WERI-Rb-1 (cell line): ENCODE measurements around the gene SAP30L.

Experiments used
- DNase-seq: peaks from one replicate; pipeline ENCODE4 v3.0.0-alpha.2; 2020
- H3K27ac ChIP-seq: fragments of 250-450 bp; sonication (Bioruptor Pico); 2 replicates; pipeline ENCODE4 v1.5.1; 2020; ENCODE audit warnings: mild to moderate bottlenecking, moderate library complexity
- H3K27me3 ChIP-seq: fragments of 250-450 bp; sonication (Bioruptor Pico); 2 replicates; pipeline ENCODE4 v1.5.1; 2021; ENCODE audit warnings: mild to moderate bottlenecking, low read depth, moderate library complexity; ENCODE audit not compliant: insufficient read depth, severe bottlenecking
- H3K36me3 ChIP-seq: fragments of 250-450 bp; sonication (Bioruptor Pico); 2 replicates; pipeline ENCODE4 v1.5.1; 2020; ENCODE audit warnings: mild to moderate bottlenecking, moderate library complexity
- H3K4me3 ChIP-seq: 2 replicates; pipeline ENCODE4 v1.5.1; 2011; ENCODE audit warnings: low read depth, mild to moderate bottlenecking, control low read depth, low read length
- H3K9me3 ChIP-seq: fragments of 250-450 bp; sonication (Bioruptor Pico); 2 replicates; pipeline ENCODE4 v1.5.1; 2021; ENCODE audit warnings: mild to moderate bottlenecking, moderate library complexity; ENCODE audit not compliant: severe bottlenecking
- TF ChIP-seq, protein P1 (sequence below): IDR thresholded peaks from 2 replicates; pipeline ENCODE4 v1.5.1; 2011; ENCODE audit warnings: low read depth, mild to moderate bottlenecking, control low read depth, inconsistent platforms, low read length

Gene SAP30L, protein sequence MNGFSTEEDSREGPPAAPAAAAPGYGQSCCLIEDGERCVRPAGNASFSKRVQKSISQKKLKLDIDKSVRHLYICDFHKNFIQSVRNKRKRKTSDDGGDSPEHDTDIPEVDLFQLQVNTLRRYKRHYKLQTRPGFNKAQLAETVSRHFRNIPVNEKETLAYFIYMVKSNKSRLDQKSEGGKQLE

DNA sequence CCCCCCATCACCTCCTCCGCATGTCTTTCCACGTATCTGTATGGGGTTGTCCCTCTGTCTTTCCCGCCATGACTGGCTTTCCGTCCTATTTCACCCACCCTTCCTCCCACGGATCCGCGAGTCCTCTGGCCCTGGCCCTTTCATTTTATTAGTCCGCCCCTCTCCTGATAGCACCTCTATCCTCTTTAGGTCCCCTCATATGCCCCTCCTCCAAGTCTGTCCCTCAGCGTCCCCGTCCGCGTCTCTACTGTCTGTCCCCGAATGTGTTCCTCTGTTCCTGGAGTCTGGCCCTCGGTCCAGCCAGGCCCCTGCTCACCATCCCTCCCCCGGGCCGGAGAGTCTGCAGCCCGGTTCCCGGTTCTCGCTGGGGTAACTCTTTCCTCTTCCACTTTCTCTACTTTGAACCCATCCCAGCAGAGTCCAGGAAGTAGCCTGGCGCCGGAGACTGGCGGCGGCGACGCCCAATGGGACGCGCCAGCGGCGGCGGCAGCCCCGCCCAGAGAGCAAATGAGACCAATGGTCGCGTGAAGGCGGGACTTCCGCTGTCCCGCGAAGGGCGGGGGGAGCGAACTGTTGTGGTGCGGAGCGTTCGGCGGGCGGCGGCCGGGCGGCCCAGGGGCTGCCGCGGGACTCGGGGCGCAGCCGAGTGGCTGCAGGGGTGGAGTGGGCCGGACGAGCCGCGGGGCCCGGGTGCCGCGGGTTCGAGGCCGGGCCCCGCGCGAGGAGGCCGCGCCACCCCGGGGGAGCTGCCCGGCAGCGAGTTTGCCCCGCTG is at the start of gene SAP30L:
Gene SAP30L (plus strand): TSS at position 576 of the 773 bp plus-strand sequence. CDS start 608 bp downstream, outside the sequence.
- H3K36me3 ChIP-seq = peaks cover 11% of the 10 kb centered on the region
- H3K27ac ChIP-seq = peak within 1 kb of the TSS; percentile 65
- DNase-seq = peak; percentile 95
- peak within 1 kb of the TSS; percentile 80 for H3K4me3 ChIP-seq
- TF ChIP-seq, protein P1, sequence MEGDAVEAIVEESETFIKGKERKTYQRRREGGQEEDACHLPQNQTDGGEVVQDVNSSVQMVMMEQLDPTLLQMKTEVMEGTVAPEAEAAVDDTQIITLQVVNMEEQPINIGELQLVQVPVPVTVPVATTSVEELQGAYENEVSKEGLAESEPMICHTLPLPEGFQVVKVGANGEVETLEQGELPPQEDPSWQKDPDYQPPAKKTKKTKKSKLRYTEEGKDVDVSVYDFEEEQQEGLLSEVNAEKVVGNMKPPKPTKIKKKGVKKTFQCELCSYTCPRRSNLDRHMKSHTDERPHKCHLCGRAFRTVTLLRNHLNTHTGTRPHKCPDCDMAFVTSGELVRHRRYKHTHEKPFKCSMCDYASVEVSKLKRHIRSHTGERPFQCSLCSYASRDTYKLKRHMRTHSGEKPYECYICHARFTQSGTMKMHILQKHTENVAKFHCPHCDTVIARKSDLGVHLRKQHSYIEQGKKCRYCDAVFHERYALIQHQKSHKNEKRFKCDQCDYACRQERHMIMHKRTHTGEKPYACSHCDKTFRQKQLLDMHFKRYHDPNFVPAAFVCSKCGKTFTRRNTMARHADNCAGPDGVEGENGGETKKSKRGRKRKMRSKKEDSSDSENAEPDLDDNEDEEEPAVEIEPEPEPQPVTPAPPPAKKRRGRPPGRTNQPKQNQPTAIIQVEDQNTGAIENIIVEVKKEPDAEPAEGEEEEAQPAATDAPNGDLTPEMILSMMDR = no peak
- H3K27me3 ChIP-seq = no peaks in the 10 kb centered on the region
- no peaks in the 10 kb centered on the region for H3K9me3 ChIP-seq

DNA sequence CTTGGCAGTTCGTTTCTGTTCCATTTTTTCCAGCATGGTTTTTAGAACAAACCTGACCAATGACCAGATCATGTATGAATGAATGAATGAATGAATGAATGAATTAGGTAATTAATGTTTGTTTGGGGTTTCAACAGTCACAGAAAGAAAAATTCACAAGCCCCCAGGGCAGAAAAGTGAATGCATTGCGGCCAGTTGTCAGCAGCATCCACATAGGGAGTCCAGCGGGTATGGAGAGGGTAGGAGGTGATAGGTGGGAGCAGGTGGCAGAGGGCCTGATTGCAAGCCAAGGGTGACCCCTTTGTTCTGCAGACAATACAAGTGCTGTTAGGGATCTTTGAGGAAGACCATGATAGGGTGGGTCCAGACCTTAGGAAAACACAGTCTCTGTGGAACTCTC is 49.7 kb upstream of the SAP30L start:
- Histone ChIP-seq H3K4me3 (no peak overlapping the region), H3K9me3 (no peaks in the 10 kb centered on the region), H3K36me3 (no peaks in the 10 kb centered on the region), H3K27me3 (no peaks in the 10 kb centered on the region), H3K27ac (no peak overlapping the region)
- no peak for DNase-seq
- TF ChIP-seq, protein P1 = no peak

DNA sequence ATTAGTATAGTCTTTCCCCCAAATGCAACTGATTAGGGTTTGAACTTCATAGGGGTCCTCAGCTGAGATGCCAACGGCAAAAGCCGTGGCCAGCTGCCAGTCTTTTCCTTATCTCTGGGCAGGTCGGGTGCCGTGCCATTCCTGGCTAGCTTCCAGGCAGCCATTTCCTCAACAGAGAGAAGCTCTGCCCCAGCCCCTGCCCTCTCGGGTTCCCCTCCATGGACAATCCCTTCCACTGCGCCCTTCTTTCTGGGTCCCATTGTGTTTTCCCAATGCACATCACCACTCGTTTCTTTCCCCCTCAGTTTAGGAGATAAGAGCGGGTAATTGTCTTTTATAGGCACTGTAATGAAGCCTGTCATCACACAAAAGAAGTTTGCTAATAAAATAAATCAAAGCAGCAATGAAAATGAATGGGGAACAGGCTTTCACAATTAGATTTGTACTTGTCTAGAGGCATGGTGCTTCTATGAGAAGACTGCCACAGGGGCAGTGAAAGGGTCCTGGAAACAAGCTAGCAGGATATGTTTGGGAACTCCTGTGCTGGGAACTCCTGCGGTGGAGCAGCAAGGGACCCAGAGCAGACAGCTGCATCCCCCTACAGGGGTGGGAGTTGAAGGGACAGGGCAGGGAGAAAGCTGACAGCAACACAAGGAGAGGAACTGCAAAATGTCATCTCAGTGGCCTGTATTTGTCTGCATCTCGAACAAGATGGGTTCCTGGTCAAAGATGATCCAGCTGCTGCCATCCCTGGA is 48.0 kb upstream of the SAP30L start:
- Histone ChIP-seq H3K9me3 (no peaks in the 10 kb centered on the region), H3K4me3 (no peak overlapping the region), H3K36me3 (no peaks in the 10 kb centered on the region), H3K27ac (no peak overlapping the region), H3K27me3 (no peaks in the 10 kb centered on the region)
- DNase-seq = no peak
- TF ChIP-seq, protein P1 = no peak

DNA sequence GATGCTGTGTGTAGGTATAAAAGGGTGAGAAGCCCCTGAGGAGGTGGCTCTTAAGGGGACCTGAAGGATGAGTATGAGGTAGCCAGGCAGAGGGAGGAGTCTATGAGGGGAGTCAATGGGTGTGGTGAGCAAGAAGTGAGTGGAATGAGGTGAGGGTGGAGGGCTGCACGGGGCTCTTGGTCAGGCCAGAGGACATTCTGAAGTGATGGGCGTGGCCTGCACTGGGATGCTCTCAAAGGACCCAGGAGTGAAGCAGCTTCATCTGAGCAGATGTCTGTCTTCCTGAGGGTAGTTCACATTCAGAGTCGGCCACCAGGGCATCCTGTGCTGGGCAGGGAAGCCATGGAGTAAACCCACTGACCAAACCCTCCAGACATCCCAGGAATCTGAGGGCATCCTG is 45.1 kb upstream of the SAP30L start:
- no peak for DNase-seq
- Histone ChIP-seq H3K27ac (no peak overlapping the region), H3K27me3 (no peaks in the 10 kb centered on the region), H3K36me3 (no peaks in the 10 kb centered on the region), H3K9me3 (no peaks in the 10 kb centered on the region), H3K4me3 (no peak overlapping the region)
- TF ChIP-seq, protein P1 = no peak

DNA sequence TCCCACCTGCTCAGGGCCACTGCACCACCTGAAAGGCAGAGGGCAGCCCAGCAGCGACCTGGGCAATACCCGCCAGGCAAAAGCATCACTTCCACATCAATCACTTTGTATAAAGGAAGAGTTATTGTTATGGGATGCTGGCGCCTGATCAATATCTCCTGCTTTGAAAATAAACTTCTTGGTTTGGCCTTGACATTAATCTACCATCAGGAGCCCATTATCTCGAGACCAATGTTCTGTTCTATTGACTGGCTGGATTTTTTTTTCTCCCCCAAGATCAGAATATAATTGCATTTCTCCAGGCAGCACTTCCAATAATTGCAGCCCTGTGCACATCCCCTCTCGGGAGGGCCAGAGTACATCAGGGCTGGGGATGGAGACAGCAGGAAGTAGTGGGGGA is 44.4 kb upstream of the SAP30L start:
- no peaks in the 10 kb centered on the region for H3K9me3 ChIP-seq
- H3K4me3 ChIP-seq = no peak overlapping the region
- no peak for DNase-seq
- no peaks in the 10 kb centered on the region for H3K27me3 ChIP-seq
- no peaks in the 10 kb centered on the region for H3K36me3 ChIP-seq
- TF ChIP-seq, protein P1 = no peak
- no peak overlapping the region for H3K27ac ChIP-seq
